ENCODE measurements around the gene CEP55.

GRCh38 chr10:93559490-93559889 is 63.1 kb downstream of the CEP55 start:
- TF ChIP-seq YY1 (IDR thresholded peaks at IDR 0.05; ENCODE audit: insufficient read depth, insufficient read length) = no peak
- TF ChIP-seq ZNF274 (IDR thresholded peaks at IDR 0.05; ENCODE audit: low read depth, low read length) = no peak
